Fibroblast of the conjunctiva (primary cell): Measurements from ENCODE around the gene ANAPC1.
"Not testable (repeated sequence)": the region's sequence is repeated elsewhere in the genome, so short reads cannot be mapped to it uniquely, and the experiment has no call there.

Source experiments
- DNase-seq: peaks from one replicate; pipeline ENCODE4 v3.0.0-alpha.2; 2010; ENCODE audit warnings: low read depth

The ANAPC1 gene

GRCh38 chr2:111727611-111728110 lies 156.3 kb downstream of the ANAPC1 start:
- DNase-seq: not testable (repeated sequence)

DNA sequence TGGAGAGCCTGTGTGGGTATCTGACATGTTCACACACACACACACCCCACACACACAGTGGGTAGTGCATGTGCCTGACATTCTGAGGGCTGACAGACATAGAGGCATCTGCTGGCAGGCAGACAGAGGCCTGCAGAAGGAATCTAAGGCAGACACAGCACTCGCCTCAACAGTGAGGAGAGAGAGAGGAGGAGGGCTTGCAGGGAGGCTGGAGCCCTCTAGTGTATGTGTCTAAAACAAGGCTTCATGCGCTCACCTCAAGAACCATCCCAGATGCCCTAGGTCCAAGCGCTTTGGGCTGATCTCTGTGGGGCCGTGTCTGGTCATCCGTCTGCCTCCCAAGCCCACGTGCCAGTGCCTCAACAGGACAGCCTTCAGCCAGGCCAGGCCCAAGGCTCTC lies 158.3 kb downstream of the ANAPC1 start:
- peak; percentile 9 for DNase-seq

DNA sequence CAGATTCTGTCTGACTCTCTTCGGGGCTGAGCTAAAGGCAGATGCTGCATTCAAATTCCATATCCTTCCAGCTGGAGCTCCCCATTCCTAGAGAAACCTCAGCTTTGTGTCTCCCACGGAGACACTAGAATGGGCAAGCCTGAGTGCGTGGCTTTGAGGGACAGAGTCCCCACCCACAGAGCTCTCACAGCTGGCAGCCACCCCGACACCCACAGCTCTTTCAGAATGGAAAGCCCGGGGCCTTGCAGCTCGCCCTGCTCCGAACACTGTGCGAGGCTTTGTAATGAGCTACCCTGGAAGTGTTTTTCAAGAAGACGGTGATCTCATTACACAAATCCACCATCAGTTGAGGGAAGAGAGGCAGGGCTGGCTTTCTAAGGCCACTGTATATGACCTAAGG lies 164.4 kb downstream of the ANAPC1 start:
- DNase-seq: not testable (repeated sequence)
